Fibroblast of mammary gland (primary cell): ENCODE results near the gene GNB1L.
"Not testable (repeated sequence)": the region's sequence is repeated elsewhere in the genome, so short reads cannot be mapped to it uniquely, and the experiment has no call there.

Experiments used
- DNase-seq: peaks from one replicate; pipeline ENCODE4 v3.0.0-alpha.2; 2010; ENCODE audit warnings: low read depth
- H3K4me3 ChIP-seq: 2 replicates; pipeline ENCODE4 v1.5.1; 2011; ENCODE audit warnings: low read depth, mild to moderate bottlenecking, low read length, moderate library complexity; ENCODE audit not compliant: control insufficient read depth
- CTCF ChIP-seq: conservative IDR thresholded peaks from 2 replicates; pipeline ENCODE4 v1.5.1; 2011; ENCODE audit warnings: low read depth, low read length, inconsistent platforms; ENCODE audit not compliant: control insufficient read depth, insufficient read depth

Gene GNB1L

GRCh38 chr22:19884161-19884953, 29.7 kb upstream of the GNB1L start:
- no peak for TF ChIP-seq CTCF
- no peak overlapping the region for H3K4me3 ChIP-seq
- no peak for DNase-seq

DNA sequence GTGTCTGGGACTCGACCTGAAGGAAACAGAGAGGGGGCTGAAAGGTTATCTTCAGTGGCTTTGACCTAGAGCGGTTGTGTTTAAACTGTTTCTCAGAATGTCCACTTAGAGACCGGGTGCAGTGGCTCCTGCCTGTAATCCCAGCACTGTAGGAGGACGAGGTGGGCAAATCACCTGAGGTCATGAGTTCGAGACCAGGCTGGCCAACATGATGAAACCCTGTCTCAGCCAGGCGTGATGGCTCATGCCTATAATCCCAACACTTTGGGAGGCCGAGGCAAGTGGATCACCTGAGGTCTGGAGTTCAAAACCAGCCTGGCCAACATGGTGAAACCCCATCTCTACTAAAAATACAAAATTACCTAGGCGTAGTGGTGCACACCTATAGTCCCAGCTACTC, 28.8 kb upstream of the GNB1L start:
- not testable (repeated sequence) for DNase-seq, H3K4me3 ChIP-seq

- DNase-seq, result no peak
- TF ChIP-seq CTCF, result no peak
- H3K4me3 ChIP-seq, result no peak overlapping the region
Observed at GRCh38 chr22:19882446-19883381, 28.0 kb upstream of the GNB1L start.

DNA sequence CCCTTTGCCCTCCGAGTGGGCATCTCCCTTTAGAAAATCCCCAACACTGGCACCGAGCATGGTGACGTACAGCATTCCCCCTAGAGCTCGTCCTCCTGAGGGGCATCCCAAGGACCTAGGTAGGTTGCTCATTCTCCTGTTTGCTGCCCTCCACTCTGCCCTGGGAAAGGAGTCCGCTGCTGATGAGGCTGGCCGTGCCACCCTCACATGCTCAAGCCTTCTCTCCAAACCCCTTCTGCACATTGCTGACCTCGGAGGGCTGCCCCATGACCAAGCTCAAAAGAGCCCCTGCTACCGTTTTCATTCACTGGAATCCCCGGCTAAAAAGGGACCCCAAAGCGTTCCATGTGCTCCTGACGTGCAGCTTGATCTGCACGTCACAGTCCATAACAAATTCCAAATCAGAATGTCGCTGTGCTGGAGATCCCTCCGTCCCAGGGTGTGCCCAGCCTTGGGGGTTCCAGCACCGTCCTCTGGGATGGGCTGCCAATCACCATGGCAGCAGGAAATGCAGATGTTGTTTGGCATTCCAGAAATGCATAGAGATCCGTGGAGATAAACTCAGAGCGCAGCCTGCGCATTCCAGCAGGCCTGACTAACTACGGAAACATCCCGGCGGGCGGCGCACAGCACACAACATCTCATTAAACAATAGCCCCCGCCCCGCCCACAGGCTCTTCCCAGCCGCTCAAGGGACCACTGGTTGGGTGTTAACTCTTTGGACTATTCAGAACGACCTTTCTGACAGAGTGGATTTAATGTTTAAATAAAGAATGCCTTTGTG, 26.3 kb upstream of the GNB1L start:
- no peak for TF ChIP-seq CTCF
- peak; percentile 81 for DNase-seq
- H3K4me3 ChIP-seq, result no peak overlapping the region

GRCh38 chr22:19879992-19880785, 25.5 kb upstream of the GNB1L start:
- no peak for DNase-seq

GRCh38 chr22:19879643-19879991, 24.9 kb upstream of the GNB1L start:
- TF ChIP-seq CTCF, result no peak
- no peak overlapping the region for H3K4me3 ChIP-seq
- DNase-seq, result no peak

More at GRCh38 chr22:19879992-19880785, 25.5 kb upstream of the GNB1L start:
- no peak for TF ChIP-seq CTCF
- no peak overlapping the region for H3K4me3 ChIP-seq
